ENCODE data around the gene IFIT1B.

The IFIT1B gene

DNA sequence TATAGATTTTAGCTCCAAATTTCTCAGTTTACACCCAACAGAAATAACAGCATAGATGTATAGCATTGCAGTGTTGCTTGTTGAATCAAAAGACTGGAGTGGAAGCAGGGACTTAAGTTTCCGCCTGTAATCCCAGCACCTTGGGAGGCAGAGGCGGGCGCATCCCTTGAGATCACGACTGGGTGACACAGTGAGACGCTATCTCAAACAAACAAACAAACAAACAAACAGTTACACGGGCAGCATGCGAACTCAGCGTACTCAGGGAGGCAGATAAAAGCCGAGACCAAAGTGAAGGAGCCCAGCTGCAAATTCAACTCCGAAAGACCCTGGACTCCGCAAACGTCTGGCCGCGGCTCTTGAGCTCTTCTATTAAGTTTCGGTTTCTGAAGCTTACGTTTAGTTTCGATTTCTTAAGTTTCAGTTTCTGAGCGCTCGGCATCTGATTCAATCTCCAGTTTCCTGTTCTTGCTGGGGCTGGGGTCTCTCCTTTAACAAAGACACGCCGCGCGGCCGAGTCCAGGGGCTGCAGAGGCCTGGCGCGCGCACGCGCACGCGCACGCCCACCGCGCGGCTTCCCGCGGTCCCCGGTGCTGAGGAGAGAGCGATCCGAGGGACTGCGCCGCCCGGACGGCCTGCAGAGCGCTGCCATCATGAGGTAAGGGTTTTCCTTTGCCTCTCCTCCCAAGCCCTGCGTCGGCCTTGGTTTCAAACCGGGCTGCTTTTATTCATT is 36.5 kb downstream of the IFIT1B start, which contains the start of gene IFIT5:
IFIT5 (plus strand) TSS at position 423 of the 733 bp plus-strand sequence; CDS start at position 654, 231 bp downstream.
- no peak for DNase-seq (ENCODE audit: low read depth)

- DNase-seq (ENCODE audit: low read depth) = no peak
Measured at GRCh38 chr10:89414879-89415821, 37.3 kb downstream of the IFIT1B start.

DNA sequence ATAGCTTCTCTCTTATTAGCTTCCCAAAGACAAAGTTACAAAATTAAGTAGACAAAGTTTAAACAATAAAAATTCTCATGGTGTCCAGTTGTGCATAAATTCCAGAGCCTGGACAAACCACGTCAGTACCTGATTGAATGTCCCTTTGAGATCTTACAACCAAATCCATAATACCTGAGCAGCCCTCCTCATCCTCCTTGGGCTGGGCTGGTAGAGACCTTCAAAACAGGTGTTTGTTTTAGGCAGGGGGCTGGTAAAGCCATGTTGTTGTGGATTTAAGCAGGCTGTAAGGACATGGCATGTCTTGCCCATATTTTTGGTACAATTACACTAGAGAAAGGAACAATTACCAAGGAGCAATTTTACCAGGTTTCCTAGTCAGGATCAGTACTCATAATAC is 38.6 kb downstream of the IFIT1B start:
- no peak for DNase-seq (ENCODE audit: low read depth)

GRCh38 chr10:89419548-89419947 is 41.7 kb downstream of the IFIT1B start:
- no peak for DNase-seq (ENCODE audit: low read depth)

GRCh38 chr10:89421018-89421476 is 43.2 kb downstream of the IFIT1B start:
- no peak for DNase-seq (ENCODE audit: low read depth)

- no peak for DNase-seq (ENCODE audit: low read depth)
Measured at GRCh38 chr10:89425000-89425399, 47.1 kb downstream of the IFIT1B start.

DNA sequence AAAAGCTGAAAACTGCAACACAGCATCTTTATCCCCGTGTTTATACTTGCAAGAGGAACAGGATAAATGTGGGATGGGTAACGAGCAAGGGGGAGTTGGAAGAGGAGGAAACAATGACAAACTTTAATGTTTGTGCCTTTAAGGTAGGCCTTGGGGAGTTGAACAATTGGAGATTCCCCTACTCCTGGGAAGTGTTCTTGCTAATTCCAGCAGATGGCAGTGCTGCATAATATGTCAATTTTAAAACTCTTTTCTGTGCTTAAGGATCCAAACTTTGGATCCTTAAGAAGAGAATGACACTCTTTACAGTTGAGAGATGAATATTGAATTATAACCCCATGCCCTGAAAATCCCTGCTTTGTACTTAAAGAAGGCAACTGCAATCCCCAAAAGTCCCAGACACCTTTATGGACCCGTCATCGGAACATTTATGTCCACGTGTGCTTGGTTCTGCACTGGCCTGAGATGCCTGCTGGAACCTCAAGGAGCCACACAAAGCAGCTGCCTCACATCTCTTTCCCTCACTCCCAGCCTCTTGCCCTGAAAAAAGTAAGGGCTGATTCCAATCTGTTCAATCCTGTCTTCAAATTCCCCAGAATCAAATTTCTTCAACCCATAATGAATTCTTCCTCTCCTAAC is 48.5 kb downstream of the IFIT1B start:
- DNase-seq (ENCODE audit: low read depth) = no peak

DNA sequence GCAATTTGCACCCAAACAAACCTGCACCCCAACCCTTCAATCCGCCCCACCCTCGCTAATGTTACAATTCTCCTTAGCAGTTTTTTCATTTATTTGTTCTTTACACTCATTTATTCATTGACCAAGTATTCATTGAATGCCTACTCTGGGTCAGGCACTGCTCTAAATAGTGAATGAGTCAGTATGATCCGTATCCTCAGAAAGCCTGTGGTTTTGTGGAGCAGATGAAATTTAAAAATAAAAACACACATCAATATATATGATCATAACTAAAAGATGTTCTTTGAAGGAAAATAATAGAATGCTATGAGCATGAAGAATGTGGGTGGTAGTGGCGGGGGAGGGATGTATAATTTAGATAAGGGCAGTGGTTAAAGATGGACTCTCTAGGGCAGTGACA is 49.8 kb downstream of the IFIT1B start:
- DNase-seq (ENCODE audit: low read depth) = no peak

DNA sequence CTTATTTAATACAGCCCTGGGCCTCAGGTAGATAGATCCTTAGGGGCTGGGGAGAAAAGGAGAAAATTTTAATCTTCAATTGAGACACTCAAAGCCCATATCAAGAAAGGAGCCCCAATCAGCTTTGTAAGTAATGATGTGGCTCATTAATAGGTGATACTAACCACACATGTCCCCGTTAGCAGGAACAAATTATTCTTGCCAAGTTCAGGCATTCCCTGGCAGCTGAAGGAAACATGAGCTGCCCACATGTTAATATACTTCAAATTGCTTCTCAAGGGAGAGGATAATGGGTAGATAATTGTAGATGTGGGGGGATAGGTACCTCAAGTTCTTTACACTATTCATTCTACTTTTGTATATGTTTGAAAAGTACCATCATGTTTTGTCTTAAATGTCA is 51.0 kb downstream of the IFIT1B start:
- DNase-seq (ENCODE audit: low read depth) = no peak

DNA sequence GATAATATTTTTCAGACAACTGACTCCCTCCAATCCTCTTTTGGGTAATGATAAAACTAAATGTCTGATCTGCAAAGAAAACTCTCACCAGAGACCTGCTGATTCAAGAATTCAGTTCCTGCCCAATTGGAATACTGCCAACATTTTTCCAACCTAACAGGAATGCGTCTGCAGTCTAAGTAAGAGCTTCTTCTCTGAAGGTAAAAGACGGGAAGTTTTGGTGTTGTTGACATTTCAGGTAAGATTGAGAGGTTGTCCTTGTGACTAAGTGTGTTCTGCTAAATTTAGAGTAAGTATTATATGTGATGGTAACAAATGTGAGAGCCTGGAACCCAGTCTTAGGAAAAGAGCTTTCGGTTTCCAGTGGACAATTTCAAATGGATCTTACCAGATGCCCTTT is 54.1 kb downstream of the IFIT1B start:
- no peak for DNase-seq (ENCODE audit: low read depth)

Data from HS-27A (cell line).